GM18909 (cell line): ENCODE measurements around the gene ABCF2.
A peak's percentile ranks its signal among the peaks of the same experiment; 100 is the strongest.

Source experiments
- ATAC-seq: cut with Tn5 transposase; IDR thresholded peaks from one replicate; pipeline ENCODE4 v1.9.1; 2021; ENCODE audit warnings: mild to moderate bottlenecking; ENCODE audit not compliant: unreplicated experiment, poor library complexity

Gene ABCF2

GRCh38 chr7:151226875-151227782 lies at the start of gene ABCF2:
TSS of gene ABCF2 (minus strand) at chr7:151227205. CDS start at chr7:151226458, 747 bp downstream.
- peak; percentile 99 for ATAC-seq

- ATAC-seq = no peak
These were observed 49.0 kb upstream of the ABCF2 start for GRCh38 chr7:151275813-151276577.

- no peak for ATAC-seq
These were observed 48.2 kb upstream of the ABCF2 start for GRCh38 chr7:151274936-151275812.

GRCh38 chr7:151274396-151274795 lies 47.4 kb upstream of the ABCF2 start:
- no peak for ATAC-seq

- no peak for ATAC-seq
These were observed 46.8 kb upstream of the ABCF2 start for GRCh38 chr7:151273651-151274390.

GRCh38 chr7:151272877-151273276 lies 45.9 kb upstream of the ABCF2 start:
- no peak for ATAC-seq

- ATAC-seq = no peak
These were observed 45.4 kb upstream of the ABCF2 start for GRCh38 chr7:151272405-151272804.

GRCh38 chr7:151271699-151272355 lies 44.8 kb upstream of the ABCF2 start:
- no peak for ATAC-seq

GRCh38 chr7:151269511-151269910 lies 42.5 kb upstream of the ABCF2 start:
- ATAC-seq = no peak

GRCh38 chr7:151265351-151265931 lies 38.4 kb upstream of the ABCF2 start:
- ATAC-seq = no peak

GRCh38 chr7:151264615-151265014 lies 37.6 kb upstream of the ABCF2 start:
- no peak for ATAC-seq

- no peak for ATAC-seq
These were observed 34.5 kb upstream of the ABCF2 start for GRCh38 chr7:151261529-151261928.

- ATAC-seq = no peak
These were observed 33.9 kb upstream of the ABCF2 start for GRCh38 chr7:151260883-151261282.

GRCh38 chr7:151260471-151260870 lies 33.5 kb upstream of the ABCF2 start:
- ATAC-seq = no peak

- ATAC-seq = no peak
These were observed 31.0 kb upstream of the ABCF2 start for GRCh38 chr7:151257990-151258389.

- no peak for ATAC-seq
These were observed 29.5 kb upstream of the ABCF2 start for GRCh38 chr7:151256410-151257045.

GRCh38 chr7:151255390-151255789 lies 28.4 kb upstream of the ABCF2 start:
- ATAC-seq = no peak

GRCh38 chr7:151254851-151255250 lies 27.8 kb upstream of the ABCF2 start:
- ATAC-seq = no peak
